Endodermal cell (in vitro differentiated cells): ENCODE data around the gene SAMD4B. TPM values are rescaled to one million over a fixed set of nuclear protein-coding genes. Genes with fewer than 3 reads are reported as not detected.

Experiments
- DNase-seq: peaks from one replicate; pipeline ENCODE4 v3.0.0-alpha.2; 2017
- H3K27ac ChIP-seq: 2 replicates; pipeline ENCODE4 v1.5.1; 2013; ENCODE audit warnings: mild to moderate bottlenecking, low read depth, low read length, moderate library complexity
- H3K27me3 ChIP-seq: 2 replicates; pipeline ENCODE4 v1.6.1; 2013; ENCODE audit warnings: mild to moderate bottlenecking, low read length, moderate library complexity; ENCODE audit not compliant: insufficient read depth, control insufficient read depth, poor library complexity, severe bottlenecking
- H3K36me3 ChIP-seq: 2 replicates; pipeline ENCODE4 v1.7.0; 2013; ENCODE audit warnings: mild to moderate bottlenecking, low read length, moderate library complexity; ENCODE audit not compliant: control insufficient read depth, insufficient read depth
- H3K4me1 ChIP-seq: one replicate; pipeline ENCODE4 v1.7.0; 2013; ENCODE audit warnings: low read length; ENCODE audit not compliant: control insufficient read depth, insufficient read depth
- H3K4me3 ChIP-seq: 2 replicates; pipeline ENCODE4 v1.5.1; 2013; ENCODE audit warnings: mild to moderate bottlenecking, low read length, moderate library complexity
- H3K9ac ChIP-seq: 2 replicates; pipeline ENCODE4 v1.6.1; 2013; ENCODE audit warnings: mild to moderate bottlenecking, low read length, moderate library complexity; ENCODE audit not compliant: poor library complexity, severe bottlenecking; ENCODE audit errors: extremely low read depth
- H3K9me3 ChIP-seq: 2 replicates; pipeline ENCODE4 v1.6.1; 2013; ENCODE audit warnings: mild to moderate bottlenecking, low read length, moderate library complexity; ENCODE audit not compliant: control insufficient read depth
- H3K27ac Mint-ChIP-seq: 2 replicates; pipeline ENCODE4 v1.8.0; 2020; ENCODE audit warnings: mixed read lengths
- H3K27me3 Mint-ChIP-seq: 2 replicates; pipeline ENCODE4 v1.8.0; 2021; ENCODE audit warnings: mild to moderate bottlenecking, mixed read lengths; ENCODE audit not compliant: insufficient read depth
- H3K36me3 Mint-ChIP-seq: 2 replicates; pipeline ENCODE4 v1.8.0; 2020; ENCODE audit warnings: low read depth, mixed read lengths
- H3K4me1 Mint-ChIP-seq: 2 replicates; pipeline ENCODE4 v1.8.0; 2020; ENCODE audit warnings: mixed read lengths
- H3K4me3 Mint-ChIP-seq: 2 replicates; pipeline ENCODE4 v1.8.0; 2020; ENCODE audit warnings: mild to moderate bottlenecking, moderate library complexity, mixed read lengths
- H3K9me3 Mint-ChIP-seq: 2 replicates; pipeline ENCODE4 v1.8.0; 2020; ENCODE audit warnings: mild to moderate bottlenecking, mixed read lengths
- WGBS, 2 experiments: methylation state at CpG; one replicate each; pipeline versions ENCODE4 v1.1.5 to v1.1.7; 2013; ENCODE audit warnings: missing lambda C conversion rate in 2 of 2, mixed read lengths in 1 of 2; ENCODE audit not compliant: insufficient coverage in 1 of 2, insufficient read length in 1 of 2; 5-methylcytosine and 5-hydroxymethylcytosine counted together
- microRNA-seq: library from miRNA; unstranded; fragments of <30 nt; microRNA quantifications from one replicate; pipeline ENCODE4 v1.2.0, GENCODE V29; 2020; ENCODE audit warnings: borderline microRNAs expressed
- total RNA-seq, 2 donors: library from RNA; stranded (reverse); fragmentation: NEBNext Ultra II Directional in 1 of 2; extraction: Animal tissue kit (Norgen Biotek cat#: 25700) in 1 of 2; gene quantifications; 2 replicates in 1 of 2; 3 replicates in 1 of 2; pipeline ENCODE4 v1.2.1, GENCODE V29; 2021
- TF ChIP-seq, protein P1 (sequence below): fragments of 200-600 bp; sonication (generic); conservative IDR thresholded peaks from 2 replicates; pipeline ENCODE4 v1.5.0; 2021; ENCODE audit warnings: antibody characterized with exemption, mild to moderate bottlenecking

Gene SAMD4B
- total RNA-seq, 2 donors from 2014 or later: 155 to 159 TPM

DNA sequence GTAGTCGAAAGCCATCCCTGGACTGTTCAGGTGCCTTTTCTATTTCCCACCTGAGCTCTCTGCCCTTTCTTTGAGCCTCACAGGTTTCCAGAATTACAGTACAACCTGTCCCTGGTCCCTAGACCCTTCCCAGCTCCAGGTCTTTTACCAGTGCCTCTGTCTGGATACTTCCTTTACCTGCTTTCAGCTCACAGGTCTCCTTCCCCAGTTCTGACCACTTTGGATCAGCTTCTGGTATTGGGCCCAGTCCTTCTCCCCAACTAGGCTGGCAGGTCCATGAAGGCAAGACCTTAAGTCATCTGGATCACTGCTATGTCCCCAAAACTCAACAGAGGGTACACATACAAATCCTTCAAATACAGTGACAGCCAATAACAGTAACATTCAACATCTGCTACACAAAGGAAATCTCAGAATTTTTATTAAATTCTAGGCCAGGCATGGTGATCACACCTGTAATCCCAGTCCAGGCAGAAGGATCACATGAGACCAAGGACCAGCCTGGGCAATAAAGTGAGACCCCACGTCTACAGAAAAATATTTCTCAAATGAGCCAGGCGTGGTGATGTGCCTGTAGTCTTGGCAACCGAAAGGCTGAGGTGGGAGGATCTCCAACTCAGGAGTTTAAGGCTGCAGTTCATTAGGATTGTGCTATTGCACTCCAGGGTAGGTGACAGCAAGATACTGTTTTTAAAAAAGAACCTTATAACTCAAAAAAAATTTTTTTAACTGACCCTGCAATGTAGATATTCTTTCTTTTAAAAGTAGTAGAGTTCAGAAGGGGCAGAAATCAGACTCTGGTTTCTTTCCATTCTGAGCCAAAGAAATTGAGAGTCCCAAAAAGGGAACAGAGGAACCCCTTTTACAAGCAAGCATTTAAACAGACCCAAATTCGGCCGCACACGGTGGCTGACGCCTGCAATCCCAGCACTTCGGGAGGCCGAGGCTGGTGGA is 92.2 kb downstream of the SAMD4B start:
- H3K4me3 ChIP-seq: peak overlapping the region; percentile 99
- Mint-ChIP-seq H3K9me3 (no peaks in the 10 kb centered on the region), H3K27me3 (no peaks in the 10 kb centered on the region), H3K4me3 (peak overlapping the region; percentile 100), H3K27ac (peak overlapping the region; percentile 99), H3K4me1 (peaks cover 19% of the 10 kb centered on the region), H3K36me3 (peaks cover 37% of the 10 kb centered on the region)
- TF ChIP-seq, protein P1, sequence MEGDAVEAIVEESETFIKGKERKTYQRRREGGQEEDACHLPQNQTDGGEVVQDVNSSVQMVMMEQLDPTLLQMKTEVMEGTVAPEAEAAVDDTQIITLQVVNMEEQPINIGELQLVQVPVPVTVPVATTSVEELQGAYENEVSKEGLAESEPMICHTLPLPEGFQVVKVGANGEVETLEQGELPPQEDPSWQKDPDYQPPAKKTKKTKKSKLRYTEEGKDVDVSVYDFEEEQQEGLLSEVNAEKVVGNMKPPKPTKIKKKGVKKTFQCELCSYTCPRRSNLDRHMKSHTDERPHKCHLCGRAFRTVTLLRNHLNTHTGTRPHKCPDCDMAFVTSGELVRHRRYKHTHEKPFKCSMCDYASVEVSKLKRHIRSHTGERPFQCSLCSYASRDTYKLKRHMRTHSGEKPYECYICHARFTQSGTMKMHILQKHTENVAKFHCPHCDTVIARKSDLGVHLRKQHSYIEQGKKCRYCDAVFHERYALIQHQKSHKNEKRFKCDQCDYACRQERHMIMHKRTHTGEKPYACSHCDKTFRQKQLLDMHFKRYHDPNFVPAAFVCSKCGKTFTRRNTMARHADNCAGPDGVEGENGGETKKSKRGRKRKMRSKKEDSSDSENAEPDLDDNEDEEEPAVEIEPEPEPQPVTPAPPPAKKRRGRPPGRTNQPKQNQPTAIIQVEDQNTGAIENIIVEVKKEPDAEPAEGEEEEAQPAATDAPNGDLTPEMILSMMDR: no peak
- no peaks in the 10 kb centered on the region for H3K9me3 ChIP-seq
- WGBS, 2 experiments: 67 to 74% methylated on average over 10 of the region's 10 CpGs
- no peaks in the 10 kb centered on the region for H3K4me1 ChIP-seq
- H3K27me3 ChIP-seq: no peaks in the 10 kb centered on the region
- H3K36me3 ChIP-seq: peaks cover 31% of the 10 kb centered on the region
- no peak for DNase-seq
- H3K9ac ChIP-seq: peak overlapping the region; percentile 98
- H3K27ac ChIP-seq: no peak overlapping the region

Small RNAs within 50 kb of the gene (microRNA-seq; reads per million reads assigned to microRNA genes)
- not detected for gene MIR4530

Other genes with a start within 250 kb of the SAMD4B start
- 10 to 100 TPM; 63.9 to 68.1 TPM for gene PAK4, start 216.6 kb upstream of the SAMD4B start, total RNA-seq
- under 1 TPM; 0.40 to 0.53 TPM for gene NCCRP1, start 145.5 kb upstream of the SAMD4B start, total RNA-seq
- not detected for gene SYCN, start 138.2 kb upstream of the SAMD4B start, total RNA-seq
- gene IFNL3, start 97.4 kb upstream of the SAMD4B start, total RNA-seq: not detected
- not detected for gene IFNL4, start 93.6 kb upstream of the SAMD4B start, total RNA-seq
- gene IFNL2, start 74.0 kb upstream of the SAMD4B start, total RNA-seq: not detected
- not detected for gene IFNL1, start 46.0 kb upstream of the SAMD4B start, total RNA-seq
- gene LRFN1, start 21.6 kb upstream of the SAMD4B start, total RNA-seq: 1 to 10 TPM; 1.5 to 4.0 TPM
- gene GMFG, start 6.4 kb upstream of the SAMD4B start, total RNA-seq: not detected
- gene PAF1, start 48.7 kb downstream of the SAMD4B start, total RNA-seq: 10 to 100 TPM; 28.4 to 28.8 TPM
- gene MED29, start 49.0 kb downstream of the SAMD4B start, total RNA-seq: 10 to 100 TPM; 32.6 to 38.9 TPM
- gene ZFP36, start 64.4 kb downstream of the SAMD4B start, total RNA-seq: 10 to 100 TPM; 16.1 to 23.4 TPM
- gene PLEKHG2, start 70.2 kb downstream of the SAMD4B start, total RNA-seq: 100 to 1,000 TPM; 127 to 160 TPM
- gene RPS16, start 93.5 kb downstream of the SAMD4B start, total RNA-seq: 1,000 to 10,000 TPM; 1,674 to 1,990 TPM
- gene SUPT5H, start 103.2 kb downstream of the SAMD4B start, total RNA-seq: 100 to 1,000 TPM; 130 to 139 TPM
- gene TIMM50, start 138.4 kb downstream of the SAMD4B start, total RNA-seq: 10 to 100 TPM; 87.8 to 94.6 TPM
- 1 to 10 TPM; 2.0 to 4.3 TPM for gene DLL3, start 156.5 kb downstream of the SAMD4B start, total RNA-seq
- gene SELENOV, start 172.7 kb downstream of the SAMD4B start, total RNA-seq: 10 to 100 TPM in 1 of 2 donors, 1 to 10 TPM in 1; 8.7 to 15.3 TPM
- 1 to 10 TPM; 1.2 to 3.8 TPM for gene EID2B, start 190.4 kb downstream of the SAMD4B start, total RNA-seq
- gene EID2, start 197.7 kb downstream of the SAMD4B start, total RNA-seq: 10 to 100 TPM; 24.0 to 29.7 TPM